ENCODE data around the gene PSD. TPM values are rescaled to one million over a fixed set of nuclear protein-coding genes. Genes with fewer than 3 reads are reported as not detected.

The PSD gene
- total and polyA plus RNA-seq, 2 donors from 2014 or later, result 1.2 to 2.2 TPM

DNA sequence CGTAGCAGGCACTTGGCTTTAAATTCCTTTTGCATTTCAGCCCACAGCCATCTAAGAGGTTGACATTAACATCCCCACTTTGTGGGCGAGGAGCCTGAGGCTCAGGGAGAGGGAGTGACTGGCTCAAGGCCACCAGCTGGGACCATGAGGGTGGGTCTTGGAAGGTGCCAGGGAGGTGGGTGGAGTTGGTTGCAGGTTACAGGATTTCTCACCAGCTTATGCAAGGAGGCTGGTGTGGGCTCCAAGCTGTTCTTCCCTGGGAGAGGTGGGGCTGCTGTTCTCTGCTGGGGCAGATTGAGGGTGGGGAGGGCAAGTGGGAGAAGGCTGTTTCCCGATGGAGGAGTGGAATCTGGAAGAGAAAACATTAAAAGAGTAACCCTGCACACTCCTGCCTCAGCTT, 46.9 kb upstream of the PSD start:
- TF ChIP-seq, protein P1, sequence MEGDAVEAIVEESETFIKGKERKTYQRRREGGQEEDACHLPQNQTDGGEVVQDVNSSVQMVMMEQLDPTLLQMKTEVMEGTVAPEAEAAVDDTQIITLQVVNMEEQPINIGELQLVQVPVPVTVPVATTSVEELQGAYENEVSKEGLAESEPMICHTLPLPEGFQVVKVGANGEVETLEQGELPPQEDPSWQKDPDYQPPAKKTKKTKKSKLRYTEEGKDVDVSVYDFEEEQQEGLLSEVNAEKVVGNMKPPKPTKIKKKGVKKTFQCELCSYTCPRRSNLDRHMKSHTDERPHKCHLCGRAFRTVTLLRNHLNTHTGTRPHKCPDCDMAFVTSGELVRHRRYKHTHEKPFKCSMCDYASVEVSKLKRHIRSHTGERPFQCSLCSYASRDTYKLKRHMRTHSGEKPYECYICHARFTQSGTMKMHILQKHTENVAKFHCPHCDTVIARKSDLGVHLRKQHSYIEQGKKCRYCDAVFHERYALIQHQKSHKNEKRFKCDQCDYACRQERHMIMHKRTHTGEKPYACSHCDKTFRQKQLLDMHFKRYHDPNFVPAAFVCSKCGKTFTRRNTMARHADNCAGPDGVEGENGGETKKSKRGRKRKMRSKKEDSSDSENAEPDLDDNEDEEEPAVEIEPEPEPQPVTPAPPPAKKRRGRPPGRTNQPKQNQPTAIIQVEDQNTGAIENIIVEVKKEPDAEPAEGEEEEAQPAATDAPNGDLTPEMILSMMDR (IDR thresholded peaks at IDR 0.05; ENCODE audit: borderline replicate concordance, extremely low read depth, insufficient read depth), result no peak
- FAIRE-seq, result no peak
- Histone ChIP-seq H3K27ac (ENCODE audit: low read depth in 2 of 2, low read length in 2 of 2) (no peak overlapping the region), H3K27me3 (ENCODE audit: control insufficient read depth, insufficient read depth, low read length) (no peaks in the 10 kb centered on the region), H3K4me3 (ENCODE audit: low read length in 3 of 3) (no peak overlapping the region), H3K9me3 (ENCODE audit: control insufficient read depth in 2 of 3, insufficient read depth in 1 of 3, low read length in 3 of 3) (no peaks in the 10 kb centered on the region), H3K9ac (ENCODE audit: low read length in 3 of 3) (no peak overlapping the region), H3K36me3 (ENCODE audit: control insufficient read depth in 2 of 3, insufficient read depth in 3 of 3, low read length in 3 of 3) (no peaks in the 10 kb centered on the region), H3K4me1 (ENCODE audit: control insufficient read depth in 2 of 3, insufficient read depth in 2 of 3, low read depth in 1 of 3, low read length in 3 of 3) (peaks cover 0 to 4% (median 0%) of the 10 kb centered on the region in 3 donors)
- intact Hi-C loops (cut with DNase I), result no loop called here
- no peak for DNase-seq

DNA sequence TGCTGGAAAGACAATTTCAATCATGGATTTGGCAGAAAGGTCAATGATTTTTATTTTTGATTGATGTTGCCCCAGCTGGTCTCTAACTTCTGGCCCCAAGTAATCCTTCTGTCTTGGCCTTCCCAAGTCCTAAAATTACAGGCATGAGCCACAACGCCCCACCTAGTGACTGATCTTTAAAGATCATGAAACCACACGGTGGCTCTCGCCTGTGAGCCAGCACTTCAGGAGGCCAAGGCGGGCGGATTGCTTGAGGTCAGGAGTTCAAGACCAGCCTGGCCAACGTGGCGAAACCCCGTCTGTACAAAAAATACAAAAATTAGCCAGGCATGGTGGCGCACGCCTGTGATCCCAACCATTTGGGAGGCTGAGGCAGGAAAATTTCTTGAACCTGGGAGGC, 45.4 kb upstream of the PSD start:
- no peak overlapping the region for H3K4me3 ChIP-seq (ENCODE audit: low read length in 3 of 3)
- no peak overlapping the region for H3K27ac ChIP-seq (ENCODE audit: low read depth in 2 of 2, low read length in 2 of 2)
- DNase-seq (no peak), FAIRE-seq (no peak)
- H3K4me1 ChIP-seq (ENCODE audit: control insufficient read depth in 2 of 3, insufficient read depth in 2 of 3, low read depth in 1 of 3, low read length in 3 of 3), result peaks cover 0 to 4% (median 0%) of the 10 kb centered on the region in 3 donors
- TF ChIP-seq, protein P1 (IDR thresholded peaks at IDR 0.05; ENCODE audit: borderline replicate concordance, extremely low read depth, insufficient read depth), result no peak
- H3K36me3 ChIP-seq (ENCODE audit: control insufficient read depth in 2 of 3, insufficient read depth in 3 of 3, low read length in 3 of 3), result no peaks in the 10 kb centered on the region
- H3K27me3 ChIP-seq (ENCODE audit: control insufficient read depth, insufficient read depth, low read length), result no peaks in the 10 kb centered on the region
- H3K9me3 ChIP-seq (ENCODE audit: control insufficient read depth in 2 of 3, insufficient read depth in 1 of 3, low read length in 3 of 3), result no peaks in the 10 kb centered on the region
- intact Hi-C loops (cut with DNase I), result no loop called here
- no peak overlapping the region for H3K9ac ChIP-seq (ENCODE audit: low read length in 3 of 3)

DNA sequence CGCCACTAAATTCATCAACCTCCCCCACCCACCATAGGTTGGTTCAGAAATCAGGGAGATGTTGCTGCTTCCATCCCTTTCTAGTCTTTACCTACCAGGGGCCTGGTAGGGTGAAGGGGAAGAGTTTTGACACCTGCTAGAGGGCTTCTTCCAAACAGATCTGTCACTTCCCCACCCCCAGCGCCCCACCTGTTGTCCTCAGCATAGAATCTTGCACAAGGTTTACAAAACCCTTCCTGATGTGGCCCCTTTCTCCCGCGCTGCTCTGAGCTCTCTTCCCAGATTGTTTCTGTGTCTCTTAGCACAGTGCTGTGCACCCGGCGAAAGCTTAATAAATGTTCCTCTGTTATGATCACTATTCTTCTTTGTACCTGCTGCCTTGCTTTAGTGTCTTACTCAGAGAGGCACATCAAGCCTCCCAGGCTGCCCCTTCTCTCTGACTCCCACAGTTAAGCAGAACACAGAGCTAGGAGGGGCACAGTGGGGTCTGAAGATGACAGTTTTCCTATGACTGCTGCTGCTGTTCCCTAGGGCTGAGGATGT, 44.0 kb upstream of the PSD start:
- Histone ChIP-seq H3K4me3 (ENCODE audit: low read length in 3 of 3) (no peak overlapping the region), H3K27ac (ENCODE audit: low read depth in 2 of 2, low read length in 2 of 2) (no peak overlapping the region)

More for the DNA sequence above, 44.0 kb upstream of the PSD start:
- Histone ChIP-seq H3K4me1 (ENCODE audit: control insufficient read depth in 2 of 3, insufficient read depth in 2 of 3, low read depth in 1 of 3, low read length in 3 of 3) (peaks cover 0 to 4% (median 0%) of the 10 kb centered on the region in 3 donors), H3K9me3 (ENCODE audit: control insufficient read depth in 2 of 3, insufficient read depth in 1 of 3, low read length in 3 of 3) (no peaks in the 10 kb centered on the region), H3K36me3 (ENCODE audit: control insufficient read depth in 2 of 3, insufficient read depth in 3 of 3, low read length in 3 of 3) (no peaks in the 10 kb centered on the region), H3K9ac (ENCODE audit: low read length in 3 of 3) (no peak overlapping the region), H3K27me3 (ENCODE audit: control insufficient read depth, insufficient read depth, low read length) (no peaks in the 10 kb centered on the region)
- intact Hi-C loops (cut with DNase I), result no loop called here
- TF ChIP-seq, protein P1 (IDR thresholded peaks at IDR 0.05; ENCODE audit: borderline replicate concordance, extremely low read depth, insufficient read depth), result no peak
- FAIRE-seq (no peak), DNase-seq (no peak)

All from kidney (tissue), 14 donors.